MCF 10A (cell line): Measurements from ENCODE around the gene SRP9. TPM values are rescaled to one million over a fixed set of nuclear protein-coding genes. Genes with fewer than 3 reads are reported as not detected.

Experiments used
- BruUV-seq: library from RNA; stranded (reverse); fragments of 400-500 nt; replicated peaks from 2 replicates; lab custom pipeline; 2021; lab: Mats Ljungman, UMichigan
- CTCF ChIA-PET: fragments of 300-600 bp; sonication (Branson Sonifier 250); formaldehyde crosslinking; extraction: SDS; loops from one replicate; lab custom pipeline; 2021; ENCODE audit warnings: antibody characterized with exemption, inconsistent platforms; lab: Yijun Ruan, JAX
- POLR2A ChIA-PET: fragments of 300-600, 350-650 bp; sonication (Branson Sonifier 250); formaldehyde crosslinking; extraction: SDS; loops from one replicate; lab custom pipeline; 2020; ENCODE audit warnings: antibody characterized with exemption, inconsistent platforms; lab: Yijun Ruan, JAX
- DNase-seq: peaks from one replicate; pipeline ENCODE4 v3.0.0-alpha.2; 2018; ENCODE audit not compliant: unreplicated experiment
- H3K27ac Mint-ChIP-seq: one replicate; pipeline ENCODE4 v1.8.0; 2022; ENCODE audit warnings: mild to moderate bottlenecking, low read depth, mixed read lengths; ENCODE audit not compliant: unreplicated experiment
- H3K27me3 Mint-ChIP-seq: one replicate; pipeline ENCODE4 v1.8.0; 2022; ENCODE audit warnings: mixed read lengths; ENCODE audit not compliant: insufficient read depth, unreplicated experiment
- H3K36me3 Mint-ChIP-seq: one replicate; pipeline ENCODE4 v1.8.0; 2022; ENCODE audit warnings: mild to moderate bottlenecking, moderate library complexity, mixed read lengths; ENCODE audit not compliant: insufficient read depth, unreplicated experiment
- H3K4me1 Mint-ChIP-seq: one replicate; pipeline ENCODE4 v1.8.0; 2022; ENCODE audit warnings: mixed read lengths; ENCODE audit not compliant: insufficient read depth, unreplicated experiment
- H3K4me3 Mint-ChIP-seq: one replicate; pipeline ENCODE4 v1.8.0; 2022; ENCODE audit warnings: mild to moderate bottlenecking, moderate library complexity, mixed read lengths; ENCODE audit not compliant: unreplicated experiment
- H3K9me3 Mint-ChIP-seq: one replicate; pipeline ENCODE4 v1.8.0; 2022; ENCODE audit warnings: mixed read lengths; ENCODE audit not compliant: unreplicated experiment
- intact Hi-C: fragments of 100-400 bp; cut with micrococcal nuclease; formaldehyde crosslinking; loops from 2 replicates; pipeline ENCODE4 v1.14.1; 2022
- total RNA-seq: library from RNA; stranded (reverse); gene quantifications from 2 replicates; pipeline ENCODE4 v1.2.3, GENCODE V29; 2022
- TF ChIP-seq, protein P1 (sequence below): fragments of 200-600 bp; IDR thresholded peaks from one replicate; pipeline ENCODE4 v1.8.0; 2022; ENCODE audit warnings: antibody characterized with exemption, mild to moderate bottlenecking; ENCODE audit not compliant: unreplicated experiment

SRP9 gene
- total RNA-seq, 1 experiment from 2014 or later = 417 TPM

DNA sequence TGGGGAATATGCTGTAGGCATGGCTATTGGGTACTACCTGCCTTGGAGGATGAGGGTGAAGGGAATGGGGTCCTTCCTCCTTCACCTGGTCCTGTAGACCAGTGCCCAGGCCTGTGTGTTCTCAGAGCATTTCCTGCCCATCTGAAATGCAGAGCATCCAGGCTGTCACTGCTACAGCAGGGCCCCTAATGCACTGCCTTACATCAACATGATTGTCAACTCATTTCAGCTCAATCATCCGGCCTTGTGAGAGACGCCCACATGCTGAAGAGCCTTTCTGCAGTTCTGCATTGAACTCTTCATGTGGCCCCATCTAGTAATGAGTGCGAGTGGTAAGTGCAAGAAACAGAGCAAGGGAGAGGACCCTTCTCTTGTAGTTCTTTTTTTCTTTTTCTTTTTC lies 39.8 kb upstream of the SRP9 start:
- peak; percentile 23 for DNase-seq
- Mint-ChIP-seq H3K4me1 (peaks cover 33% of the 10 kb centered on the region), H3K36me3 (no peaks in the 10 kb centered on the region), H3K4me3 (peak overlapping the region; percentile 60), H3K27ac (no peak overlapping the region), H3K9me3 (no peaks in the 10 kb centered on the region), H3K27me3 (no peaks in the 10 kb centered on the region)
- intact Hi-C loops = loop anchor here (5.0 kb wide), 1 partner anchor 36 kb away; no protein-coding TSS in a partner anchor
- ChIA-PET POLR2A (interaction anchor here (0.6 to 8.5 kb wide), 20 partner anchors 10 to 373 kb away, joined by 3 to 243 read pairs (median 13); partner anchors contain the start of genes ENAH, H3-3A and SRP9), CTCF (interaction anchor here (0.7 to 7.8 kb wide), 11 partner anchors 8 to 263 kb away, joined by 3 to 228 read pairs (median 6); partner anchors contain the start of gene SRP9)
- BruUV-seq = no TSS peak
- TF ChIP-seq, protein P1, sequence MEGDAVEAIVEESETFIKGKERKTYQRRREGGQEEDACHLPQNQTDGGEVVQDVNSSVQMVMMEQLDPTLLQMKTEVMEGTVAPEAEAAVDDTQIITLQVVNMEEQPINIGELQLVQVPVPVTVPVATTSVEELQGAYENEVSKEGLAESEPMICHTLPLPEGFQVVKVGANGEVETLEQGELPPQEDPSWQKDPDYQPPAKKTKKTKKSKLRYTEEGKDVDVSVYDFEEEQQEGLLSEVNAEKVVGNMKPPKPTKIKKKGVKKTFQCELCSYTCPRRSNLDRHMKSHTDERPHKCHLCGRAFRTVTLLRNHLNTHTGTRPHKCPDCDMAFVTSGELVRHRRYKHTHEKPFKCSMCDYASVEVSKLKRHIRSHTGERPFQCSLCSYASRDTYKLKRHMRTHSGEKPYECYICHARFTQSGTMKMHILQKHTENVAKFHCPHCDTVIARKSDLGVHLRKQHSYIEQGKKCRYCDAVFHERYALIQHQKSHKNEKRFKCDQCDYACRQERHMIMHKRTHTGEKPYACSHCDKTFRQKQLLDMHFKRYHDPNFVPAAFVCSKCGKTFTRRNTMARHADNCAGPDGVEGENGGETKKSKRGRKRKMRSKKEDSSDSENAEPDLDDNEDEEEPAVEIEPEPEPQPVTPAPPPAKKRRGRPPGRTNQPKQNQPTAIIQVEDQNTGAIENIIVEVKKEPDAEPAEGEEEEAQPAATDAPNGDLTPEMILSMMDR = no peak

DNA sequence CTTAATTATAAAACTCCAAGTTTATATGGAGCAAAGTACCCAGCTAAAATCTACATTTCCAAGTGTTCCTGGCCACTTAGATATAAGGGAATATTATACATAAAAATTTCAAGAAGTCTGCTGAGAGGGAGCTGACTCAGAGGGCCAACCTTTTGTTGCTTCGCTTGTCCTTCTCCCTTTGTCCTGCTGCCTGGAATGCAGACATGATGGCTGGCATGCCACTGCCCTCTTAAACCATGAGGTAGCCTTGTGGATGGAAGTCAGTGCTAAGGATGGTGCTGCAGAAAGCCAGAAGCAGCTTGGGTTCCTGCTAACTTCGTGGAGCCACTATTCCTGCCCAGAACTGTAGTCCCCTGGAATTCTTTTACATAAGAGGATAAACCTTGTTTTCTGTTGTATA lies 38.9 kb upstream of the SRP9 start:
- BruUV-seq = no TSS peak
- Mint-ChIP-seq H3K36me3 (no peaks in the 10 kb centered on the region), H3K27ac (no peak overlapping the region), H3K4me1 (peaks cover 33% of the 10 kb centered on the region), H3K4me3 (no peak overlapping the region), H3K9me3 (no peaks in the 10 kb centered on the region), H3K27me3 (no peaks in the 10 kb centered on the region)
- no peak for DNase-seq
- POLR2A ChIA-PET = interaction anchor here (0.6 to 8.5 kb wide), 9 partner anchors 10 to 186 kb away, joined by 3 to 230 read pairs (median 17); partner anchors contain the start of gene SRP9
- TF ChIP-seq, protein P1 = no peak
- CTCF ChIA-PET = interaction anchor here (0.6 to 7.8 kb wide), 7 partner anchors 7 to 264 kb away, joined by 3 to 228 read pairs (median 4); partner anchors contain the start of gene SRP9
- intact Hi-C loops = loop anchor here (5.0 kb wide), 1 partner anchor 36 kb away; no protein-coding TSS in a partner anchor

DNA sequence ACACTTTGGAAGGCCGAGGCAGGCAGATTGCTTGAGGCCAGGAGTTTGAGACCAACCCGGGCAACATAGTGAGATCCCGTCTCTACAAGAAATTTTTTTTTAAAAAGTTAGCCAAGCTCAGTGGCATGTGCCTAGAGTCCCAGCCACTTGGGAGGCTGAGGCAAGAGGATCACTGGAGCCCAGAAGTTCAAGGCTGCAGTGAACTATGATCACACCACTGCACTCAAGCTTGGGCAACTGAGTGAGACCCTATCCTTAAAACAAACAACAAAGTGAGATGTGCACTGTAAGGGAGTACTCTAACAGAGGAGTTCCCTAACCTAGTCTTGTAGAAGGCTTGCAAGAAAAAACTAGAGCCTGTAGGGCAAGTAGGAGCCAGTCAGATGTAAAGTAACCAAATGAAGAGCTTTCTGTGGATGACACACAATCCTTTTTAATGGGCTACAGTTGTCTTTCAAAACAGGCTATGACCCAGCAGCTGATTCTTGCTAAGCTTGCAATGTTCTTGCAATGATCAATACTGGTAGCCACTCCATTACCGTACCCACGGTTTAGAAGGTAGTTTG lies 38.0 kb upstream of the SRP9 start:
- Mint-ChIP-seq H3K27me3 (no peaks in the 10 kb centered on the region), H3K27ac (no peak overlapping the region), H3K4me3 (no peak overlapping the region), H3K9me3 (no peaks in the 10 kb centered on the region), H3K36me3 (no peaks in the 10 kb centered on the region), H3K4me1 (peaks cover 33% of the 10 kb centered on the region)
- intact Hi-C loops = loop anchor here (5.0 kb wide), 1 partner anchor 37 kb away; no protein-coding TSS in a partner anchor
- no TSS peak for BruUV-seq
- TF ChIP-seq, protein P1 = no peak
- POLR2A ChIA-PET = interaction anchor here (0.9 to 8.5 kb wide), 9 partner anchors 9 to 187 kb away, joined by 3 to 230 read pairs (median 17); partner anchors contain the start of genes ENAH and SRP9
- no peak for DNase-seq
- CTCF ChIA-PET = interaction anchor here (0.5 to 7.8 kb wide), 8 partner anchors 11 to 265 kb away, joined by 3 to 228 read pairs (median 4); no protein-coding TSS in a partner anchor

DNA sequence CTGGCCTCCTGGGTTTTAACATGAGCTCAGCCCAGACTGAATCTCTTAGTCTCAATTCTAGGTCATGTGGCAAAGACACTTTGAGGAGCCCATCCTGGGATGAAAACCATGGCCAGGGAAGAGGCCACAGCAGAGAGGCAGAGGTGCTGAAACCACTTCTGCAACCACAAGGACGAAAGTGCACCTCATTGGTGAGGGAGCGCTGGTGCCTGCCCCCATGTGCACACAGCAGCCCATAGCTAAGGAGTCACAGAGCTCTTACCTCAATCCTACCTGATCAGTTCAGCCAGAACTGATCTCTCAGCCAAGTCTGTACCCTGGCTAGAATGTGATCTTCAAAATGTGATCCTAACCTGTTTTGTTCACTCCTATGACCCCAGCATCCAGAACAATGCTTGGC lies 32.9 kb upstream of the SRP9 start:
- Mint-ChIP-seq H3K27me3 (no peaks in the 10 kb centered on the region), H3K27ac (no peak overlapping the region), H3K36me3 (no peaks in the 10 kb centered on the region), H3K9me3 (no peaks in the 10 kb centered on the region), H3K4me1 (peaks cover 29% of the 10 kb centered on the region), H3K4me3 (no peak overlapping the region)
- TF ChIP-seq, protein P1 = no peak
- intact Hi-C loops = no loop called here
- BruUV-seq = no TSS peak
- ChIA-PET POLR2A (interaction anchor here (1.0 to 9.1 kb wide), 7 partner anchors 8 to 230 kb away, joined by 3 to 162 read pairs (median 22); partner anchors contain the start of gene ENAH), CTCF (interaction anchor here (0.6 to 5.1 kb wide), 9 partner anchors 8 to 270 kb away, joined by 3 to 50 read pairs (median 4); partner anchors contain the start of gene SRP9)
- no peak for DNase-seq
